ENCODE results near the gene TBX10.

The TBX10 gene

DNA sequence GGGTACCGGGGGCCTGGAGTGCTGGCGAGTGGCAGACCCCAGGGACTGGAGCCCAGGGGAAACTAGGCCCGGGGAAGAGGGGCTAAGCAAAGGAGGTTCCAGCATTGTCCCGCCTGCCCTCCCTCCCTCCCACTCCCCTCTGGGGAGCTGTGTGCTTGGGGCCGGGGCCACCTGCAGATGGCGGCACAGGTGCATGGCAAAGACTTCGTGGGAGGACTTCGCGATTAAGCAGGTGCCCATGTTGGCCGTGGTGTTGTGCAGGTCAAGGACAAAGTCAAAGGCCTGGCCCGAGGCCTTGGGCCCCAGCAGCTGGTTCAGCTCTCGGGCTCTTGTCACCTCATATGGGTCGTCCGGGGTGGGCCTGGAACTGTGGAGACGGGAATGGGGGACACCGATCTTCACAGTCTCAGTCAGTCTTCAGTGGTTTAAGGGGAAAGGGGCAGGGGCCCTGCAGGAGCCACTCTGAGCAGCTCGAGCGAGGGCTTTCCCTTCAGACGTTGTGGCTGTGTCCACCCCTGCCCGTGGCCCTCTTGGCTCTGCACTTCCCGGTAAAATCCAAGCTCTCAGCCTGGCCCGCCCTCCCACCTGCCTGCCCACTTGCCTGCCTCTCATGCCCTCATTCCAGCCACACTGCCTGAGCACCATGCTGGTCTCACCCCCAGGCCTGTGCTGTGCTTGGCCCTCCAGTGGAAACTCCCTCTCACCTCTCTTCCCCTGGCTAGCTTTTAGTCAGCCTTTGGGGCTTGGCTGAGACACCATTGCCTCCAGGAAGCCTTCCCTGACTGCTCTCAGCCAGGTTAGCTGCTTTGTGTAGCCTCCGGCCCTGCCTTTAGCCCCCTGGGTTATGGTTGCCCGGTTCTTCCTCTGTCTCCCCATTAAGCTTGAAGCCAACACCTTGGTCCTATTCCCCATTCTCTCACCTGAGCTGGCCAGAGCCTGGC lies 6.2 kb upstream of the TBX10 start:
- TF ChIP-seq, protein P1, sequence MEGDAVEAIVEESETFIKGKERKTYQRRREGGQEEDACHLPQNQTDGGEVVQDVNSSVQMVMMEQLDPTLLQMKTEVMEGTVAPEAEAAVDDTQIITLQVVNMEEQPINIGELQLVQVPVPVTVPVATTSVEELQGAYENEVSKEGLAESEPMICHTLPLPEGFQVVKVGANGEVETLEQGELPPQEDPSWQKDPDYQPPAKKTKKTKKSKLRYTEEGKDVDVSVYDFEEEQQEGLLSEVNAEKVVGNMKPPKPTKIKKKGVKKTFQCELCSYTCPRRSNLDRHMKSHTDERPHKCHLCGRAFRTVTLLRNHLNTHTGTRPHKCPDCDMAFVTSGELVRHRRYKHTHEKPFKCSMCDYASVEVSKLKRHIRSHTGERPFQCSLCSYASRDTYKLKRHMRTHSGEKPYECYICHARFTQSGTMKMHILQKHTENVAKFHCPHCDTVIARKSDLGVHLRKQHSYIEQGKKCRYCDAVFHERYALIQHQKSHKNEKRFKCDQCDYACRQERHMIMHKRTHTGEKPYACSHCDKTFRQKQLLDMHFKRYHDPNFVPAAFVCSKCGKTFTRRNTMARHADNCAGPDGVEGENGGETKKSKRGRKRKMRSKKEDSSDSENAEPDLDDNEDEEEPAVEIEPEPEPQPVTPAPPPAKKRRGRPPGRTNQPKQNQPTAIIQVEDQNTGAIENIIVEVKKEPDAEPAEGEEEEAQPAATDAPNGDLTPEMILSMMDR (IDR thresholded peaks at IDR 0.05; ENCODE audit: control extremely low read depth, extremely low read depth, low read depth, missing control alignments) = no peak
- DNase-seq (ENCODE audit: extremely low spot score) = no peak
- POLR2A ChIA-PET = no interaction called here
- CTCF ChIA-PET = interaction anchor here (0.9 to 10.1 kb wide), 6 partner anchors 9 to 294 kb away, joined by 3 to 142 read pairs (median 26); partner anchors contain the start of genes NUDT8 and TBX10

- TF ChIP-seq, protein P1 (IDR thresholded peaks at IDR 0.05; ENCODE audit: control extremely low read depth, extremely low read depth, low read depth, missing control alignments) = no peak
- no peak for DNase-seq (ENCODE audit: extremely low spot score)
- CTCF ChIA-PET = interaction anchor here (5.3 to 10.1 kb wide), 3 partner anchors 8 to 16 kb away, joined by 49 to 142 read pairs (median 69); partner anchors contain the start of genes NUDT8 and TBX10
- POLR2A ChIA-PET = no interaction called here
Measured at GRCh38 chr11:67644472-67645418, 5.2 kb upstream of the TBX10 start.

GRCh38 chr11:67644042-67644441 lies 4.5 kb upstream of the TBX10 start:
- TF ChIP-seq, protein P1 (IDR thresholded peaks at IDR 0.05; ENCODE audit: control extremely low read depth, extremely low read depth, low read depth, missing control alignments) = peak; percentile 21
- POLR2A ChIA-PET = no interaction called here
- DNase-seq (ENCODE audit: extremely low spot score) = no peak
- CTCF ChIA-PET = interaction anchor here (1.4 to 10.1 kb wide), 4 partner anchors 7 to 18 kb away, joined by 3 to 142 read pairs (median 59); partner anchors contain the start of genes NUDT8 and TBX10

DNA sequence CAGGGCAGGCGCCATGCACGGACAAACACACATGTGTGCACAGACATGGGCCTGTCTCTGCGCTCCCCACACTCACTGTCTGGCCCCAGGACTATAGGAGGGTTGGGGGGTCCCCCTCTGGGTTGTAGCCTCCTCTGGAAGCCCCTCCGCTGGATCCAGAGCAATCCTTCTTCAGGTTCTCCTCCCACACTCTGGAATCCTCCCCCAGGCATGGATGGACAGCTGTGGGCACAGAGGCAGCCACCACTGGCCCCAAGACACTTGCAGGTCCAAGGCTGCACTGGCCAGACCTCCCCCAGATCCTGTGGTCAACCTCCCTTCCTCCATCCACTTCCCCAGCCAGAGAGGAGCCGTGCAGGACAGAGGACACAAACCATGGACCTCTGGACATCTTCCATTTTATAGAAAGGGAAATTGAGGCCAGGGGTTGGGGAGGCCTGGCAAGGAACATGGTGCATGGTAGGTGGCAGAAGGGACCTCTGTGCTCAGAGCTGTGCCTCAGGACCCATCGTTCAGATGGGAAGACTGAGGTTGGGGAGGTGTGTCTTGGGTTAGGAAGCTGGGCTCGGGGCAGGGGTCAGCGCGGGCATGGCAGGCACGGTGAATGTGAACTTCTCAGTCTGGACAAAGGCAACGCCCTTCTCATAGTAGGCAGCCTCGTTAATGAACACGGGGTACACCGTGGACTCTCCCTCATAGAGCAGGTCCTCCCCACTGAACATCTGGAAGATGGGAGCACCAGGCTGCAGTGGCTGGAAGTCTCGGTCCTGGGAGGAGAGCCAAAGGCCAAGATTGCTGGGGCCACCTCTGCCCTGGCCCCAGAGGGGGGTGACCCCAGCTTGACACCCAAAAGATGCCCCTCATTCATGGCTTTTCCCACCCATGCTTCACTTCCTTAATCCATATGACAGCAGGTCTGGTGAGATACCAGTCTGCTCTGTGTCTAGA lies 2.9 kb upstream of the TBX10 start:
- no peak for DNase-seq (ENCODE audit: extremely low spot score)
- ChIA-PET POLR2A (no interaction called here), CTCF (interaction anchor here (1.3 to 7.3 kb wide), 3 partner anchors 12 to 20 kb away, joined by 3 to 69 read pairs (median 8); partner anchors contain the start of gene NUDT8)
- TF ChIP-seq, protein P1 (IDR thresholded peaks at IDR 0.05; ENCODE audit: control extremely low read depth, extremely low read depth, low read depth, missing control alignments) = no peak

DNA sequence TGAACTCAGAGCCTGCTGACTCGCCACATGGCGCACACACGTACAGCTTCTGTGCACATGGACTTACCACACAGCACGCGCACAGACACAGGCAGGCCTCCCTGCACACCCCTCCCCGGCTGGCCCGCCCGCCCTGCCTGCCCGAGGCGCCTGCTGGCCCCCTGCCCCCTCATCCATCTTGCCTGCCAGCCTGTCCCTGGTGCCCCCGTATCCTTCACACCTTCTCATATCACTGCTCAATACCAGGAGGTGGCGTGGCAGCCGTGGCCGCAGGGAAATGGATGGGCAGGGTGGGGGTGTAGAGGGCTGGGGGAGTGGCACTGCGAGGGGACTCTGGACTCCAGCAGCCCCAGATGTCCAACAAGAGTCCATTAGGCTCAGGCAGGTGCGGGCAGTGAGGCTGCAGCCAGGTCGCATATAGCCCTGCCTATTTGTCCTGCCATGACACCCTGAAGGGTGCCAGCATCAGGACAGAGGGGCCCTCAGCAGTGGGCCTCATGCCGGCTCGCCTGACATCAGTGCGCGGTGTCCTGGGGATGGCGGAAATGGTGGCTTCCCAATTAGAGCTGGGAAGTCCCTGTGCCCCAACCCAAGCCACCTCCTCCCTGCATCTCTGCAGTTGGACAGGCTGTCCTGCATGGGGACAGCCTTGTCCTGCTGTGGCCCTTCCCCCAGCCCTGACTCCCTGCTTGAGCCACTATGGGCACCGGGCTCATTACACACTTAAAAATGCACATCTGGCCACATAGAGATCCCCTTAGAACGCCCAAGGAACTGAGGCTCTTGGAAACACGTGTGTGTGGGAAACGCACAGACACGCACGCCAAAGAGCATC lies 2.0 kb upstream of the TBX10 start:
- POLR2A ChIA-PET = no interaction called here
- CTCF ChIA-PET = interaction anchor here (1.1 kb wide), 1 partner anchor 18 kb away, joined by 3 read pairs; no protein-coding TSS in a partner anchor
- DNase-seq (ENCODE audit: extremely low spot score) = no peak
- TF ChIP-seq, protein P1 (IDR thresholded peaks at IDR 0.05; ENCODE audit: control extremely low read depth, extremely low read depth, low read depth, missing control alignments) = no peak

All from GM10248 (cell line).